GM18499 (cell line): Measurements from ENCODE around the gene DDX1.

Experiments
- ATAC-seq: cut with Tn5 transposase; IDR thresholded peaks from one replicate; pipeline ENCODE4 v1.9.1; 2021; ENCODE audit warnings: moderate number of reproducible peaks; ENCODE audit not compliant: insufficient read depth, unreplicated experiment

The DDX1 gene

DNA sequence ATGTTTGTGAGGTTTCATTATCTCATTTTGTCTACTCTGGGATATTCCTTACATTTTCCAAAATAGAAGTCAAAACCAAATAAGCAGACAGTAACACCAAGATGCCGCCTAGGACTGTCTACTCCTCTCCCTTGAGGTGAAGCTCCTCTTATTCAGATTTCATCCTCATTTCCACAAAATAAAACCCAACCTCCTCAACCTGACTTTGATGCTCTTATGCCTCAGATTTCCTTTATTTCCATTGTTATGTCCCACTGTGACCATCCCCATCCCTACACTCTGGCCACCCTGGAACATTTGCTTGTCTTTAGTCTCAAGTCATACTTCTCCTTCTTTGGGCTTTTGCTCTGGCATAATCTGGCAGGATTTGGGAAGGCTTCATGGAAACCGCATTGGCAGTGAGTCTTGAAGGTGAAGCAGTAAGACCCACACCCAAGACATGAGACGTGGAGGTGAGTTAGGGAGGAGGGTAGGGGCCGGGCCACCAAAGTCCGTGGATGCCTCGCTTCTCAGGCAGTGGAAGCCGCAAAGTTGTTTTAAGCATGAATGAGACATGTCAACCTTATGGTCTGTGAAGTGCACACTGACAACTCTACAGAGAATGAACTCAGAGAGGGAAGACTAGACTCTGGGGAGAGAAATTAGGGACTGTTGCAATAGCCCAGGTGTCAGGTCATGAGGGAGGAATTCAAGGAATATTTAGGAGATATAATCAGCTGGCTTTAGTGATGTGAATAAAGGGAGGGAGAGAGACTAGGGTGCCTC, 63.6 kb downstream of the DDX1 start:
- ATAC-seq = no peak

DNA sequence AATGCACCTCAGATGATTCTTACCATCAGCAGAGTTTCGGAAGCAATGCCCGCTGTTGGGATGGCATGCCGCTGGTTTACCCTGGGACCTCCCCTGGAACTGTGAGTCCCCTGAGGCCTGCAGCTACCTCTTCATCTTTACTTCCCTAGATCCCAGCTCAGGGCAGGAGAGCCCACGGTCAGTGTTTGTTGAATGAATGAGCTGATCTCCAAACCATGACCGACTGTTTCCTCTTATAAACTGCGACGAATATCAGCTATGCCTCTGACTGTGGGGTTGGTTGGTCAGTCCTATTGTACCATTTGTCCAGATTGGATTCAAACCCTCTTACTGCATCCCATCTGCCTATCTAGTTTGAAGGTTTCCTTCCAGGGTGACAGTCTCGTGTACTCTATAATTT, 64.4 kb downstream of the DDX1 start:
- no peak for ATAC-seq

DNA sequence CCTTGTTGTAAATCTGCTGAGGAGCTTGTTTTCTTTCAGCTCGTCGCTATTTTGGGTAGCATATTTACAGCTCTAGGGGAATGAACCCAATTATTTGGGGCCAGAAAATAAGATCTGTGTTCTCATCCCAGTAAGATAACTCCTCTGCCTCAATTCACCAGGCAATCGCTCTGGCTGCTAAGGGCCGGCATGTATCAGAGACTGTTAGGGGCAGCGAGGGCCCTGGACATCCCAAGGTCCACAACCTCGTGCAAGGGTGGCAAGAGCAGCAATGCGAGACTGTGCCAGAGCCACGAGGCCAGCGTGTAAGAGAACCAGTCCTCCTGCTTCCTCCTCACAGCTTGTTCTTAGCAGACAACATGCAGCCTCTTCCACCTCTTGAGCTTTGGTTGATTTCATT, 66.1 kb downstream of the DDX1 start:
- no peak for ATAC-seq

DNA sequence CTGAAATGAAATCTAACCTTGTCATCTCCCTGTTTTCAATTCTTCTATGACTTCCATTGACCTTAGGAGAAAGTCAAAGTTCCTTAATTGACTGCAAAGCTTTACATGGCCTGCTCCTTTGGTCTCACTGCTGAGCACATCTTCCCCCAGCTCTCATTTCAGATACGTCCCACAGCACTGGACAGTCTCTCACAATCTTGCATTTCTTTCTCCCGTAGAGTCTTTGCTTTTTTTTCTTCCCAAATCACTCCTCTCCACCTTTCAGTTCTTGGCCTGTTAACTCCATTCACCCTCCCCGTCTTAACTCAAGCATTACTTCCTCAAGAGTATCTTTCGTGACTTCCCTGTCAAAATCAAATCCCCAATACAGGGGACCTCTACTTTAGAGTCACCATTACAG, 67.2 kb downstream of the DDX1 start:
- ATAC-seq = no peak

DNA sequence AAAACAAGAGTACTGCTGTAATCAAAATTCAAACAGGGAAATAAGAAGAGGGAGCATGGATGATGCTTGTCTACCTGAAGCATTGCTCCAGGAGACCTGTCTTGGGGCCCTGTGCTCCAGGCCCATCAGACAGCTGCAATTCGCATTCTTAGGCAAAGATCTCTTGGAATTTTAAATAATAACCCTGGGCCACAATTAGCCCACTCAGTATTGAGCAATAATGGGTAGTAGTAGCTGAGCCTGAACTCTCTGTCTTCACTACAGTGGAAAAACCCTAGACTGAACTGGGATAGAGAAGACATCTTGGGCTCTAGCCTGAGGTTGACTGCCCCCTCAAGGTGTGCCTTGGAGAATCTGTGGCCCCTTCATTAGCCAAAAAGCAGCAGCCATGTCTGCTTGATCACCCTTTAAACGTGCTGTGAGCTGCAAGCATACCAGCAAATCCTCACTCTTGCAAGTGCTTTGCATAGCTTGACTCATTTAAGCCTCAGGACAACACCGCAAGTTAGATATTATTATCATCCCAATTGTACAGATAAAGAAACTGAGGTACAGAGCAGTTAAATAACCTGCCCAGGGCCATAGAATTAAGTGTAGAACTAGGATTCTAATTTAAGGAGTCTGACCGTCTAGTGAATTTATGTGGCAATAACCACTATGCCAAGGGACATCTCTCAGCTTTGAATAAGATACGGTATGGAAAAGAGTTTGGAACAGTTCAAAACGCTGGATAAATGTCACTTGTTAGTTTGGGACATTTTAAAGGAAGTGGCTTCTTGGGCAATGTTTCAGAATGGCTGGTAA, 69.0 kb downstream of the DDX1 start:
- no peak for ATAC-seq

DNA sequence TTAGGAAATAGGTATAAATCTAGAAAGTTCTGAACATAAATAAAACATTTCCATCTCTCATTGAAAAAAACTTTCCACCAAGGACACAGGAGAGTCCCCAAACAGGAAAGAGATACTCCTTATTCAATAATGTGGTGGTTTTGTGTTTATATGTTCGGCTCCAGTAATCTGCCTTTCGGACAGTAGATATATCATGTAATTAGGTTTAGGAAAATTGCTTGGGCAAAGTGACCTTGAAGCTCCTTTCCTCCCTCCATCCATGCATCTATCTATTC, 69.6 kb downstream of the DDX1 start:
- ATAC-seq = no peak

DNA sequence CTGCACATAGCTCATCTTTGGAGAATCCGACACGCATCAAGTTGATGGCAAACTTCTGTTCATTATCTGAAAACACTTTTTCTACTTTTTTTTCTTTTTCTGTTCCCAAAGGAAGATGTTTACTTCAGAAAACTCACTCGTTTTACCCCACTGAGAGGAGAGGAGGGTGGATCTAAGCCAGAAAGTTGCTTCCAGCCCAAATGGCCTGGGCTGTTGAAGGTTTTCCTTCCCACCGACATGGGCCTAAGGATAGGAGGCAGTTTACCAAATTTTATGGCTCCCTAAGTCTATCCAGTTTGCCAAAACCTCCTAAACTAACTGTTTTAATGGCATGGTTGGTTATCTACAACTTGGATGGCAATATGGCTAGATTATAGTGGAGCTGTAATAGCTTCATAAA, 70.4 kb downstream of the DDX1 start:
- no peak for ATAC-seq

DNA sequence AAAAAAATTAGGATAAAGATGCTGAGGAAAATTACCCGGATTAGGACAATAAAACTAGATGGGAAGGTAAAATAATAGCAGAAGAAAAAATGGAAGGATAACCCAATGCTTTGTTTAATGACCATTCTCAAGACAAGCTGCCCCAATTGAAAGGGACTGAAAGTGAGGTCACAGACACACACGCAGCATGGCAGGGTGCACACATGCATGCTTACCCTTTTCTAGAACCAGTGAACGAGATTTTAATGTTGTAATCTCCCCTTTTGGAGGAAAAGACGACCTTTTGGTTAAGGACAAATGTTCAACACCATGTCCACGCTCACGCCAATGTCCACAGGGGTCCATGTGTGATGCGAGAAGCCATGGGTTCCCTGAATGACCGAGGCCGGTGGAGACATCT, 70.9 kb downstream of the DDX1 start:
- no peak for ATAC-seq

DNA sequence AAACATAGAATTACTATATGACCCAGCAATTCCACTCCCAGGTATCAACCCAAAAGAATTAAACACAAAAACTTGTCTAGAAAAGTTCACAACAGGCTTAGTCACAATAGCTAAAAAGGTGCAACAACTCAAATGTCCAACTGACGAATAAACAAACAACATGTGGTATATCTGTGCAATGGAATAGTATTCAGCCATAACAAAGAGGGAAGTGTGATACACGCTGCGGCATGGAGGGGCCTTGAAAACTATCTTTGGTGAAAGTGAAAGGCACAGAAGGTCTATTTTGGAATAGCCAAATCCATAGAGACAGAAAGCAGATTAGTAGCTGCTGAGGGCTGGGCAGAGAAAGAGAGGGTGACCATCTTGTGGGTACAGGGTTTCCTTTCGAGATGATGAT, 72.1 kb downstream of the DDX1 start:
- no peak for ATAC-seq

DNA sequence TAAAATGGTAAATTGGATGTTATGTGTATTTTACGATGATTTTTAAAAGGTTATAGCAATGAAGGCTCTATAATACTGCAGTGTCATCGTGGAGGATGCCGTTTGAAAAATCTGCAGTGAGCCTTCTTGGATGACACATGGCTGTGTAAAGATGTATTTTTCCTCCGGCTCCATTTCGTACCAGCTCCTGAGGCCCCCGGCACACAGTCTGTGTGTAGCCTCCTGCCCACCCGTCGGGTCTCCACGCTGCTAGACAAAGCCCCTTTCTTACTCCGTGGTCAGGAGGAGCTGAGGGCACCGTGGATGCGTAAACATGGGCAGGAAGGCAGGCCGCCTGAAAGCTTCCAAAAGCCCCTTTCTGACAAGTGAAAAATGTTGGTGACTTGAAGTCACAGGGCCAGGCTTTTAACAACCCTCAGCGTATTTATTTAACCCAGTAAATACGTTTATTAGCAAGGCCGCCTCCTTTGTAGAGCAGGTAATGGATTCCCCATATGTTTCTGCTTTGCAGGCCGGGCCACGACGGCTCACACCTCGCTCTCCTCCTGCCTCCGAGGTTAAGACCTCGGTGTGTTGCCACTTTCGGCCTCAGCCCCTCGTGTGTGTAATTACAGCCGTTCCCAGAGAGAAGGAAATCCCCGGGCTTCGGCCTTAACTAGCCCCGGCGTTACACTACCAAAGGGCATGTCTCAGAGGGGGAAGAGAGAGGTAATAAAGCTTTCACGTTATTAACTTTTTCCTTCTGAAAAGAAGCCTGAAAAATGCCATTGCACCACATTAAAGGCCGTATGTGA, 72.8 kb downstream of the DDX1 start:
- no peak for ATAC-seq

DNA sequence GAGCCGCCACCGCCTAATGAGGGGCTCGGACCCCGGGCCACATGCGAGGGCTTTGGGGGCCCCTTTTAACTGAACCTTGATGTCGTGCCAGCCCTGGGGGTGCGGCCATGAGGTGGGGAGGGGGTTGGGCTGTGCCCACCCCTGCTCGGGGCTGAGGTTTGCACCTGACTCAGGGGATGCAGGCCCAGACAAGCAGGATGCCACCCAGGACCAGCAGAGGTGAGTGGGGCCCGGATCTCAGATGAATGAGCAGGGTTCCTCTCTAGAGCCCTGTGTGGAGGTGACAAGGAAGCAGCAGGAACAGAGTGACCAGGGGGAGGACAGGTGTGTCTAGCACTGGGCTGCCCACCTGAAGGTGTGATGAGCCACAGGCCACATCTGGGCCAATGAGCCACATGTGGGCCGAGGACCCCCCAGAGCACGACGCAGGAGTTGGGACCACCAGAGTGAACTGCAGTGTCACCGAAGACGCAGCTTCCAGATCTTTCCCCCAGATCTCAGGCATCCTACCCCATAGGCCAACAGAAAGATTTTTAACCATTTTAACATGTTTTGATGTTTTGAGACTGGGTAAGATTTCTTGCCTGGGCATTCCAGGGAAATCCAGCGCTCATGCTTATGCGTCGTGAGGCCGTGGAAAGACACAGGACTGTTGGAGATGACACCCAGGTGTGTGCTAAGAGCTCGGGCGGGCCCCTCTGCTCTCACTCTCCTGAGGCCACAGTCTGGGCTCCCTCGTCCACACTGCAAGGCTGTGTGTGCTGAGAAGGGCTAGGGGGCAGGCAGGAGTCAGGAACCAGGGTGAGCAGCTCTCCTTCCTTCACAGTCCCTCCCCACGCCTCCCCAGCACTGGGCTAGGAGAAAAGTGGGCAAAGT, 73.6 kb downstream of the DDX1 start:
- ATAC-seq = no peak

DNA sequence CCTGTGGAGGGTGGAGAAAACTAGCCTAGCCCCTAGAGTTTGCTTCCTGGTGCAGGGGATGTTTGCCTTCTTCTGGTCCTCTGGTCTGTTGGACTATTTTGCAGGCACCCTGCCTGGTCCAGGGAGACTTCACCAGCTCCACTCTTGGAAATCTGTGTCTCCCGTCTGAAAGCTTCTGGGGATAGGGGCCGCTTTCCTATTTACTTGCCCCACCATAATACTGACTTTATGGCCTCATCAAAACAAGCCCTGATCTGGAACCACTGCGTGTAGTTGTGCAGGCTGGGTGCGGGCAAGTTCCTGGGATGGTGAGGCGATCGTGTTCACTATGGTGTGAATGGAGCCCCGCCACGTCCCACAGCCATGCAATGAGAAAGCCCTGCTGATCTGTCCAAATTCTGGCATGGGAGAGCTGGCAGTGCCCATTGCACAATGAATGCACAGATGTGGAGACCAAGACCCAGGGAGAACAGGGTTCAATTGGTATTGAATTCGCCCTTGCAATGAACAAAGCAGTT, 74.3 kb downstream of the DDX1 start:
- no peak for ATAC-seq

DNA sequence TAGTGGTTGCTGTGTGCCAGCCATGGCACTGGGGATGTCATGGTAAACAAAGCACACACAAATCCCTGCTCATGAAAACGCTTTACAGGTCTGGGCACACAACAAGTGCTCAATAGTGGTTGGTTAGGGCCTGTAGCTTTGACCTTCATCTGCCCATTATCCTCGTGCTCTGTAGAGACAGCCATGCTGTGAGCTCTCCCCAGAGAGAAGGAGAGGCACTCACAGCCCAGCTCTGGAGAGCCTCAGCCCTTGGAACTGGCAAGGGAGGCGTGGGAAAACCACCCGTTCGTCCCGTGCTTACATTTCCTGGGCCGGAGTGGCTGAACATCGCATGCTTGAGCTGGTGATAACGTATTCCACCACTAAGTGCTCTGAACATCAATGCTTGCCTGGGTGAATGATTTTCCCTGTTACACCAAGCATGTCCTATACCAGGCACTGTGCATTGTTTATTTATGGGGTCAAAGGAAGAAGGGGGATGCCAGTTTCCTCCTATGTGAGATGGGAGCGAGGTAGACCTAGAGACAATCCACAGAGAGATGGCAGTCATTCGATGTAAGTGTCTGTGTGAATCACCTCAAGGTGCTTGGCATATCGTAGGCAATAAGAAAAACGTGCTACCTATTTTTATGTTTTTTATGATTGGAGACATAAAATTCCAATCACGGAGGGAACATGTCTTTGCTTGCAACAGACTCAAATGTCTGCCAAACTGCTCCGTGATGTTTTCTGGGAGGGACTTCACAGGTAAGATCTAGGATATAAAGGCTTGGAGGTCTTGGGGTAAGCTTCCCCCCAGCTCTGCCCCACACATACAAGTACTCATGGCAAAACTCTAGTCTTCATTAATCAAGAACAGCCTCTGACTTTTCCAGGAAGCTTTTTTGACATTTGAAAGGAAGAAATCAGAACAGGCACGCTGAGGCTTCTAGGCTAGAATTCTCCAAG, 75.5 kb downstream of the DDX1 start:
- ATAC-seq = no peak

DNA sequence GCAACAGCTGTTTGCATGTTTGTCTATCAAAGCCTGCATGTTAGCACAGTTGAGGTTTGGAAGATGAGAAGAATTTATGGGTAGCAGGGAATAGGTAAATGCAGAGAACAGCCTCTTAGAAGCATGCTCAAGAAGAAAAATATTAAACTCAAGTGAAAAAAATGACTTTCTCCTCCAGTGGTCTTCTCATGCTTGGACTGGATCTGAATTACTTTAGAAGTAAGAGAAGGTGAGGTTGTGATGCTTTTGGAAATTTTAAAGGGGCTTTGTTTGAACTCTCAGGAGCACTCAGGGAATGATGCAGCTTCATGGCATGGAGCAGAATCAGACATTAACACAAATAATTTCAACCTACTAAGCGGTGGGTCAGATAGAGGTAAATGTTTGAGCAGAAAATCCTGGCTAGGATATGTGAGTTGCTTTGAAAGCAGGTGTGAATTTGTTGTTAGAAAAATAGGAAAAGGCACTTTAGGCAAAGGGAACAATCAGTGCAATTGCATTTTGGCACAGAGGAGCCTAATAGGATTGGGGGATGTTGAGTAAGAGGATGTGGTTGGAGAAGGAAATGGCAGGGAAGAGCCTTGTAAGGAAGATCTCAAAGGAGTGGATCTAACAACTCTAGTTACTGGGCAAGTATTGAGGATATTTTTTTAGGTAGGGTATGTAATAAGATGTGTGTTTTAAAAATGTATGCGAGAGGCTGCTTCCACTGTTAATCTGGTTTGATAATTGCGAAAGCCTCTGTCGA, 76.3 kb downstream of the DDX1 start:
- ATAC-seq = no peak

DNA sequence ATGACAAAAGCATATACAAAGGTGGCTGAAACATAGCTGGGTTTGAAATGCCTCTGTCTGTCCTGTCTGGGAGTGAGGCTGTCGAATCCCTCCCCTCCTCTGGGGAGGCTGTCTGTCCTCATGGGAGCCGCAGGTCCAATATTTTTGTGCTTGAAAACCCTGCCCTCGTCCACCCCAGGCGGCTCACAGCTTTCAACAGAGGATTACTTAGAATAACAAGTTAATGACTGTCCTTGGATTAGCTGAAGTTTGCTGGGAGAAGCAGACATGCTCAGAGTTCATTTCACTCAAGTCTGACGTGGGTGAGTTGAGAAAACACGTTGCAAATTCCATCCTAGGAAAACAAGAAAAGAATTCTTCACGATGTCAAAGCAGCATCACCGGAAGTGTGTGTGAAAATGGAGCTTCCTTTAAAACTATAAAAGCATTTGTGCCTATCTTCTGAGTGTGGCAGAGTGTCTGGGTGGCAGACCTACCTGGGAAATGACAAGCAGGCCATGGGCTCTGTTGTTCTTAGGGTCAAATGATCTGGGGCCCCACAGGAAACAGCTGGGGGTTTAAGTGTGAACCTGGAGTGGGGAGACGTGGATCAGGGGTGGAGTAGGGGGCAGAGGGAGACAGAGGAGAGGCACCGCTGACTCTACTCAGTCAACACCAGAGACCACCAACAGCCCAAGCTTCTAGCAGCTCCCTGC, 77.1 kb downstream of the DDX1 start:
- ATAC-seq = no peak

DNA sequence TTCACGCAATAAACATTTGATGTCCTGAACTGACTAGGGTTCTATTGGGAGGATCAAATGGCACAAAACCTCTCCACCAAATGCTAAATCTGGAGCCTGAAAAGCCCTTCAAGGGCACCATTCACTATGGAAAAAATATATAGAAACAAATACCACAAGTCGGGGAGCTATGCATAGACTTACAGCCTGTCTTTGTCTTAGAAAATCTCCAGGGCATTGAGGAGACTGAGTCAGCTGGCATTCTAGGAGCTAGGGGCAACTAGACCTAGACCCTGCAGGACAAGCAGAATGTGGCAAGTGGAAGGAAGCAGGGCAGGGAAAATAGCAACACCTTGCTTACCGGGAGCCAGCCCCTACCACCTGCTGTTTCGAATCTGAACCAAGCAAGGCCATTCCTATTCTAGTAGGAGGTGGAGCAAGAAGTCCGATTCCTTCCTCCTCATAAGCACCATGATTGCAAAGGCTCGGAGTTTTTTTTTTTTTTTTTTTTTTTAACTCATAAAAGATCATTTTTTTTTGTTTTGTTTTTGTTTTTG, 77.8 kb downstream of the DDX1 start:
- no peak for ATAC-seq

DNA sequence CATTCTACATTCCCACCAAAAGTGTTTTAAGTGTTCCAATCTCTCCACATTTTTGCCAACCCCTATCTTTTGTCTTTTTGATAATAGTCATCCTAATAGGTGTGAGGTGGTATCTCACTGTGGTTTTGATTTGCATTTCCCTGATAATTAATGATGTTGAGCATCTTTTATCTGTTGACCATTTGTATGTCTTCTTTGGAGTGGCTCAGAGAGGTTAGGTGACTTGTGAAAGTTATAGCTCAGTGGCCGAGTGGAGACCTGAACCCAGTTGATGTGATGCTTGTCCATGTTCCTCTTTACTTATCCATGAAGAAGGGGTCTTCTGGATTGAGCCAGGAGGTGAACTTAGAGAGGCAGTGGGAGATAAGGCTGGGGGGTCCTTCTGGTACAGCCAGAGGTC, 78.8 kb downstream of the DDX1 start:
- no peak for ATAC-seq

DNA sequence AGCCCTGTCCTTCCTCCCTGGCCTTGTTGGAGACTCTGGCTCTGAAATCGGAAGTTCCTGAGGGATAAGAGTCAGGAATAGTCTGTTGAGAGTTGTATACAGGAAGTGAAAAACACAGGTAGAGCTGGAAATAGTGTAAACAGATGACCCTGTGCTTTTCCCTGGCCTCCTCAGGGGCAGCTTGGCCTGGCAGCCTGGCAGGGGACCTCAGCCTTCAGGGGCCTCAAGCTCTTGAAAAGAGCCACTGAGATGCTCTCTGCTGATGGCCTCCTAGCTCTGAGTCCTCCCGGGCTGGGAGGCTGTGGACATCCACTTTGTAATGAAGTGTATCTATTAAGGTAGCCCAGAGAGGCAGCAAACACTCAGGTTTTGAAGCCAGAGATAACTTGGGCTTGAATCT, 79.3 kb downstream of the DDX1 start:
- ATAC-seq = no peak
